ENCODE measurements around the gene SRD5A3.

GRCh38 chr4:55337944-55338343 is 8.1 kb upstream of the SRD5A3 start:
- no peak for TF ChIP-seq FOXK1 (CRISPR knock-in tag; IDR thresholded peaks at IDR 0.05)
- TF ChIP-seq CTCF (IDR thresholded peaks at IDR 0.05): no peak
- TF ChIP-seq USF2 (CRISPR knock-in tag; IDR thresholded peaks at IDR 0.05): no peak
- TF ChIP-seq ZNF219 (CRISPR knock-in tag; IDR thresholded peaks at IDR 0.05; ENCODE audit: borderline replicate concordance): no peak

Data from WTC11 (cell line).